H1 (cell line): Measurements from ENCODE around the gene CACNA1E. TPM values are rescaled to one million over a fixed set of nuclear protein-coding genes. Genes with fewer than 3 reads are reported as not detected.

Experiments used
- CTCF ChIA-PET: fragments of 300-600 bp; sonication (Branson Sonifier 250); formaldehyde crosslinking; loops from one replicate; lab custom pipeline; 2021; ENCODE audit not compliant: partially characterized antibody; lab: Charles Lee
- POLR2A ChIA-PET: fragments of 300-600 bp; sonication (Branson Sonifier 250); formaldehyde crosslinking; loops from one replicate; lab custom pipeline; 2021; ENCODE audit warnings: inconsistent platforms; ENCODE audit not compliant: partially characterized antibody; lab: Charles Lee
- DNase-seq, 2 experiments: peaks; one replicate each; pipeline versions ENCODE4 v3.0.0 to v3.0.0-alpha.2; 2010 to 2022; ENCODE audit warnings: low spot score in 2 of 2, low read depth in 1 of 2, mixed read lengths in 1 of 2
- FAIRE-seq: peaks from 2 replicates; lab custom pipeline; 2011; peaks lifted over from hg19 to GRCh38; lab: Jason Lieb, UNC
- H2AFZ ChIP-seq: 2 replicates; pipeline ENCODE4 v1.8.1; 2012; ENCODE audit warnings: low read length, inconsistent platforms
- H2AK5ac ChIP-seq: 2 replicates; pipeline ENCODE4 v1.6.1; 2013; ENCODE audit warnings: low read depth, low read length
- H2BK120ac ChIP-seq: replicated peaks from 2 replicates; pipeline ENCODE3; 2013; ENCODE audit warnings: low read depth, low read length, inconsistent platforms
- H2BK12ac ChIP-seq: 2 replicates; pipeline ENCODE4 v1.6.1; 2013; ENCODE audit warnings: low read depth, low read length
- H2BK15ac ChIP-seq: 2 replicates; pipeline ENCODE4 v1.6.1; 2013; ENCODE audit warnings: low read length
- H2BK20ac ChIP-seq: 2 replicates; pipeline ENCODE4 v1.6.1; 2013; ENCODE audit warnings: low read length
- H2BK5ac ChIP-seq: 2 replicates; pipeline ENCODE4 v1.6.1; 2013; ENCODE audit warnings: low read depth, low read length
- H3K14ac ChIP-seq: 2 replicates; pipeline ENCODE4 v1.6.1; 2013; ENCODE audit warnings: inconsistent platforms; ENCODE audit not compliant: insufficient read length
- H3K18ac ChIP-seq: 2 replicates; pipeline ENCODE4 v1.6.1; 2013; ENCODE audit warnings: low read length; ENCODE audit errors: extremely low read depth
- H3K23ac ChIP-seq: 2 replicates; pipeline ENCODE4 v1.6.1; 2013; ENCODE audit warnings: inconsistent platforms; ENCODE audit not compliant: insufficient read length
- H3K23me2 ChIP-seq: 2 replicates; pipeline ENCODE4 v1.6.1; 2013; ENCODE audit warnings: low read depth, low read length
- H3K27ac ChIP-seq: 2 replicates; pipeline ENCODE4 v1.6.1; 2011; ENCODE audit warnings: low read depth, low read length, inconsistent platforms
- H3K27me3 ChIP-seq, 4 experiments: replicated peaks in 1 of 4; 1 replicate in 1 of 4; 2 replicates in 3 of 4; pipeline versions ENCODE4 v1.6.1 to v1.8.1; 2011 to 2013; ENCODE audit warnings: low read length in 3 of 4, mild to moderate bottlenecking in 3 of 4, inconsistent platforms in 2 of 4, mixed read lengths in 2 of 4, moderate library complexity in 1 of 4; ENCODE audit not compliant: control insufficient read depth in 3 of 4, insufficient read depth in 3 of 4; ENCODE audit errors: extremely low read depth in 1 of 4
- H3K36me3 ChIP-seq, 4 experiments: 2 replicates each; pipeline versions ENCODE4 v1.6.1 to v1.8.1; 2011 to 2013; ENCODE audit warnings: mild to moderate bottlenecking in 4 of 4, low read length in 3 of 4, moderate library complexity in 2 of 4, control low read depth in 1 of 4, inconsistent platforms in 1 of 4; ENCODE audit not compliant: insufficient read depth in 4 of 4, control insufficient read depth in 2 of 4
- H3K4ac ChIP-seq: replicated peaks from 2 replicates; pipeline ENCODE3; 2013; ENCODE audit warnings: low read length, low read depth, mixed read lengths, inconsistent platforms; ENCODE audit not compliant: insufficient read length
- H3K4me1 ChIP-seq, 4 experiments: replicated peaks in 1 of 4; 1 replicate in 1 of 4; 2 replicates in 3 of 4; pipeline versions ENCODE4 v1.6.1 to v1.8.1; 2011 to 2013; ENCODE audit warnings: low read length in 3 of 4, inconsistent platforms in 2 of 4, mixed read lengths in 1 of 4; ENCODE audit not compliant: insufficient read depth in 4 of 4, control insufficient read depth in 3 of 4
- H3K4me2 ChIP-seq, 2 experiments: 2 replicates each; pipeline versions ENCODE4 v1.6.1 to v1.8.1; 2011 to 2013; ENCODE audit warnings: low read depth in 2 of 2, low read length in 2 of 2, control low read depth in 1 of 2, inconsistent platforms in 1 of 2, mild to moderate bottlenecking in 1 of 2; ENCODE audit not compliant: insufficient read depth in 1 of 2
- H3K4me3 ChIP-seq, 4 experiments: fragments of 200-600, 300-600 bp in 1 of 4; sonication (generic), shearing (Covaris generic), sonication (Bioruptor Twin) in 1 of 4; 2 replicates each; pipeline versions ENCODE4 v1.5.1 to v1.8.1; 2011 to 2016; ENCODE audit warnings: low read length in 4 of 4, low read depth in 3 of 4, control low read depth in 2 of 4, inconsistent platforms in 2 of 4, mild to moderate bottlenecking in 2 of 4, mixed read lengths in 1 of 4, moderate library complexity in 1 of 4; ENCODE audit not compliant: insufficient read depth in 2 of 4; ENCODE audit errors: extremely low read depth in 1 of 4
- H3K56ac ChIP-seq: replicated peaks from 2 replicates; pipeline ENCODE3; 2013; ENCODE audit warnings: low read depth, mild to moderate bottlenecking, mixed read lengths, low read length, inconsistent platforms; ENCODE audit not compliant: insufficient read length
- H3K79me1 ChIP-seq: 2 replicates; pipeline ENCODE4 v1.6.1; 2013; ENCODE audit warnings: low read depth, low read length, control low read depth
- H3K79me2 ChIP-seq, 2 experiments: 2 replicates each; pipeline versions ENCODE4 v1.6.1 to v1.8.1; 2012 to 2013; ENCODE audit warnings: low read length in 2 of 2, mild to moderate bottlenecking in 2 of 2, inconsistent platforms in 1 of 2; ENCODE audit not compliant: insufficient read depth in 2 of 2, control insufficient read depth in 1 of 2
- H3K9ac ChIP-seq, 4 experiments: replicated peaks in 1 of 4; 1 replicate in 1 of 4; 2 replicates in 3 of 4; pipeline versions ENCODE4 v1.6.1 to v1.8.1; 2011 to 2013; ENCODE audit warnings: low read depth in 3 of 4, low read length in 3 of 4, control low read depth in 2 of 4, mild to moderate bottlenecking in 2 of 4, moderate library complexity in 2 of 4, inconsistent platforms in 1 of 4; ENCODE audit errors: extremely low read depth in 1 of 4
- H3K9me3 ChIP-seq, 2 experiments: 2 replicates each; pipeline versions ENCODE4 v1.6.1 to v1.8.1; 2012 to 2013; ENCODE audit warnings: mild to moderate bottlenecking in 2 of 2, moderate library complexity in 2 of 2, control low read depth in 1 of 2, inconsistent platforms in 1 of 2, low read depth in 1 of 2, low read length in 1 of 2, mixed read lengths in 1 of 2; ENCODE audit not compliant: insufficient read depth in 2 of 2
- H4K20me1 ChIP-seq, 2 experiments: replicated peaks in 1 of 2; 2 replicates each; pipeline versions ENCODE3 to v1.8.1; 2011 to 2013; ENCODE audit warnings: inconsistent platforms in 2 of 2, low read length in 2 of 2, mild to moderate bottlenecking in 1 of 2; ENCODE audit not compliant: insufficient read depth in 2 of 2, control insufficient read depth in 1 of 2
- H4K5ac ChIP-seq: 2 replicates; pipeline ENCODE4 v1.6.1; 2013; ENCODE audit warnings: low read length, low read depth, mixed read lengths, inconsistent platforms; ENCODE audit not compliant: insufficient read length
- H4K8ac ChIP-seq: 2 replicates; pipeline ENCODE4 v1.8.0; 2013; ENCODE audit warnings: mild to moderate bottlenecking, moderate library complexity, low read length, inconsistent platforms; ENCODE audit not compliant: insufficient read depth; ENCODE audit errors: extremely low read depth
- H4K91ac ChIP-seq: replicated peaks from 2 replicates; pipeline ENCODE3; 2013; ENCODE audit warnings: low read length, mixed read lengths, inconsistent platforms; ENCODE audit not compliant: insufficient read length
- CBX8 ChIP-seq: fragments of 300-800, 300-1000 bp; sonication (generic); IDR thresholded peaks from 2 replicates; pipeline ENCODE4 v1.7.1; 2016; ENCODE audit warnings: low read depth, low read length, borderline replicate concordance
- CREB1 ChIP-seq: IDR thresholded peaks from 2 replicates; pipeline ENCODE4 v1.6.1; 2012; ENCODE audit warnings: inconsistent platforms
- E2F6 ChIP-seq: IDR thresholded peaks from 2 replicates; pipeline ENCODE4 v1.6.1; 2012; ENCODE audit warnings: inconsistent platforms
- HDAC2 ChIP-seq, 2 experiments: fragments of 300-600 bp in 1 of 2; sonication (generic) in 1 of 2; IDR thresholded peaks; 2 replicates each; pipeline ENCODE4 v1.6.1; 2011 to 2012; ENCODE audit warnings: low read depth in 2 of 2, low read length in 2 of 2, mild to moderate bottlenecking in 2 of 2, moderate library complexity in 2 of 2, borderline replicate concordance in 1 of 2, inconsistent platforms in 1 of 2
- PHF8 ChIP-seq: fragments of 200-600 bp; sonication (generic); conservative IDR thresholded peaks from 2 replicates; pipeline ENCODE4 v1.7.1; 2012; ENCODE audit warnings: low read depth, mild to moderate bottlenecking, inconsistent platforms, low read length, moderate library complexity
- RBBP5 ChIP-seq: IDR thresholded peaks from 2 replicates; pipeline ENCODE4 v1.7.1; 2012; ENCODE audit warnings: low read depth, mild to moderate bottlenecking, inconsistent platforms, low read length, moderate library complexity, borderline replicate concordance
- RFX5 ChIP-seq: IDR thresholded peaks from 2 replicates; pipeline ENCODE4 v1.6.1; 2011; ENCODE audit warnings: low read depth, low read length, improper control_type of control experiment, borderline replicate concordance
- SP1 ChIP-seq: IDR thresholded peaks from 2 replicates; pipeline ENCODE4 v1.6.1; 2011; ENCODE audit warnings: low read depth, low read length
- TBP ChIP-seq: IDR thresholded peaks from 2 replicates; pipeline ENCODE4 v1.6.1; 2011; ENCODE audit warnings: low read depth, low read length, improper control_type of control experiment
- TCF12 ChIP-seq: IDR thresholded peaks from 2 replicates; pipeline ENCODE4 v1.6.1; 2011; ENCODE audit warnings: low read depth, mild to moderate bottlenecking, low read length
- ZNF274 ChIP-seq: IDR thresholded peaks from 2 replicates; pipeline ENCODE4 v1.7.0; 2012; ENCODE audit warnings: low read length, borderline replicate concordance; ENCODE audit errors: extremely low read depth
- WGBS, 2 experiments: shearing (Covaris generic) in 1 of 2; methylation state at CpG; one replicate each; pipeline versions ENCODE4 v1.1.6 to v1.1.7; 2013 to 2015; ENCODE audit warnings: low lambda C conversion rate in 2 of 2, mixed read lengths in 2 of 2, inconsistent platforms in 1 of 2, low coverage in 1 of 2, missing lambda C conversion rate in 1 of 2; ENCODE audit not compliant: insufficient replicate concordance in 2 of 2, insufficient coverage in 1 of 2, insufficient read length in 1 of 2; ENCODE audit errors: extremely low coverage in 1 of 2, missing lambda C conversion rate in 1 of 2; 5-methylcytosine and 5-hydroxymethylcytosine counted together
- polyA plus RNA-seq, 7 experiments: library from polyadenylated mRNA; depleted of rRNA in 3 of 7; stranded (reverse) in 5 of 7; unstranded in 2 of 7; fragments of >200 nt in 5 of 7; fragments of 200-250 nt in 2 of 7; gene quantifications; 1 replicate in 5 of 7; 2 replicates in 1 of 7; 4 replicates in 1 of 7; pipeline versions ENCODE4 v1.2.1 to v1.2.3, GENCODE V29; 2011 to 2013; ENCODE audit warnings: missing spikeins in 2 of 7, mixed read lengths in 2 of 7
- total RNA-seq: library from RNA; stranded (reverse); fragmentation: NEBNext Ultra II Directional; extraction: Animal tissue kit (Norgen Biotek cat#: 25700); gene quantifications from 2 replicates; pipeline ENCODE4 v1.2.1, GENCODE V29; 2021
- TF ChIP-seq, protein P1 (sequence below): IDR thresholded peaks from 2 replicates; pipeline ENCODE4 v1.6.1; 2011; ENCODE audit warnings: low read depth, mild to moderate bottlenecking, low read length; ENCODE audit not compliant: insufficient read depth

CACNA1E gene
- total and polyA plus RNA-seq, 2 of the 8 experiments (the other 6 are each of a cell fraction or from before 2014, with no cell fraction given) = 0.98 to 1.3 TPM

GRCh38 chr1:181531951-181532600 is 48.8 kb downstream of the CACNA1E start:
- Histone ChIP-seq H4K8ac (no peak overlapping the region), H3K4ac (no peak overlapping the region), H3K14ac (no peak overlapping the region), H3K23ac (no peak overlapping the region), H3K18ac (no peak overlapping the region), H3K36me3 (no peaks in the 10 kb centered on the region; a peak in 1 of 8 replicates), H2BK12ac (no peak overlapping the region), H4K91ac (no peak overlapping the region), H2BK15ac (no peak overlapping the region), H2AK5ac (no peak overlapping the region), H3K4me2 (no peak overlapping the region), H3K27ac (no peak overlapping the region), H2BK20ac (no peak overlapping the region), H3K27me3 (no peaks in the 10 kb centered on the region), H2BK120ac (no peak overlapping the region), H3K79me2 (no peaks in the 10 kb centered on the region), H3K9me3 (peaks cover 0 to 18% of the 10 kb centered on the region in 2 experiments; a peak in 2 of 4 replicates), H3K56ac (no peak overlapping the region), H4K5ac (no peak overlapping the region), H4K20me1 (no peaks in the 10 kb centered on the region), H3K23me2 (no peaks in the 10 kb centered on the region)
- POLR2A ChIA-PET = no interaction called here
- FAIRE-seq (no peak), DNase-seq (no peak)
- CTCF ChIA-PET = interaction anchor here (1.0 to 1.1 kb wide), 3 partner anchors 41 to 137 kb away, joined by 3 read pairs; no protein-coding TSS in a partner anchor
- WGBS, 2 experiments = 89% methylated on average over 3 of the region's 3 CpGs; no CpG with 5 or more reads in 1 of the 2 experiments
- TF ChIP-seq, protein P1, sequence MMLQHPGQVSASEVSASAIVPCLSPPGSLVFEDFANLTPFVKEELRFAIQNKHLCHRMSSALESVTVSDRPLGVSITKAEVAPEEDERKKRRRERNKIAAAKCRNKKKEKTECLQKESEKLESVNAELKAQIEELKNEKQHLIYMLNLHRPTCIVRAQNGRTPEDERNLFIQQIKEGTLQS = no peak
- no peak for TF ChIP-seq PHF8
- no peak for TF ChIP-seq RBBP5
- TF ChIP-seq SP1 = no peak
- no peak for TF ChIP-seq ZNF274
- no peak for TF ChIP-seq HDAC2 (IDR thresholded peaks at IDR 0.05; ENCODE audit: borderline replicate concordance in 1 of 2, low read depth in 2 of 2, low read length in 2 of 2)
- no peak for TF ChIP-seq TBP
- no peak for TF ChIP-seq CREB1
- TF ChIP-seq TCF12 = no peak
- TF ChIP-seq E2F6 = no peak
- no peak for TF ChIP-seq RFX5
- no peak for TF ChIP-seq CBX8
- TF ChIP-seq, all 59 proteins: peak for 0
- no peak overlapping the region for H2AFZ ChIP-seq
- no peaks in the 10 kb centered on the region for H3K79me1 ChIP-seq
- 0 out of 7 replicates have a peak, but pooled peaks cover 0 to 2% (median 0%) of the 10 kb centered on the region in 4 experiments for H3K4me1 ChIP-seq
- no peak overlapping the region for H3K9ac ChIP-seq
- no peak overlapping the region for H3K4me3 ChIP-seq
- H2BK5ac ChIP-seq = no peak overlapping the region
